Measurements from ENCODE around the gene RAB33B.

- TF ChIP-seq CTCF (IDR thresholded peaks at IDR 0.05; ENCODE audit: low read depth, low read length, missing input control) (no peak), MAX (IDR thresholded peaks at IDR 0.05) (no peak), FOXA1 (IDR thresholded peaks at IDR 0.05) (no peak), EGR1 (IDR thresholded peaks at IDR 0.05; ENCODE audit: low read depth in 2 of 2) (no peak), TAF1 (conservative IDR thresholded peaks at IDR 0.05) (no peak), JUND (IDR thresholded peaks at IDR 0.05) (no peak), YY1 (IDR thresholded peaks at IDR 0.05) (no peak), RXRA (IDR thresholded peaks at IDR 0.05) (no peak), GABPA (IDR thresholded peaks at IDR 0.05 in 1 of 2, conservative IDR thresholded peaks at IDR 0.05 in 1 of 2) (no peak)
These were observed 38.5 kb downstream of the RAB33B start for GRCh38 chr4:139492429-139492828.

All from liver (tissue), 3 donors.